HG02588 (cell line): ENCODE results near the gene PDE3A.

Source experiments
- ATAC-seq: cut with Tn5 transposase; IDR thresholded peaks from one replicate; pipeline ENCODE4 v1.9.1; 2021; ENCODE audit warnings: mild to moderate bottlenecking, moderate library complexity; ENCODE audit not compliant: unreplicated experiment

Gene PDE3A

GRCh38 chr12:20490213-20490612, 121.9 kb downstream of the PDE3A start:
- ATAC-seq = no peak

GRCh38 chr12:20491290-20491689, 123.0 kb downstream of the PDE3A start:
- no peak for ATAC-seq

- ATAC-seq = peak; percentile 50
Measured at GRCh38 chr12:20492251-20492760, 124.0 kb downstream of the PDE3A start.

DNA sequence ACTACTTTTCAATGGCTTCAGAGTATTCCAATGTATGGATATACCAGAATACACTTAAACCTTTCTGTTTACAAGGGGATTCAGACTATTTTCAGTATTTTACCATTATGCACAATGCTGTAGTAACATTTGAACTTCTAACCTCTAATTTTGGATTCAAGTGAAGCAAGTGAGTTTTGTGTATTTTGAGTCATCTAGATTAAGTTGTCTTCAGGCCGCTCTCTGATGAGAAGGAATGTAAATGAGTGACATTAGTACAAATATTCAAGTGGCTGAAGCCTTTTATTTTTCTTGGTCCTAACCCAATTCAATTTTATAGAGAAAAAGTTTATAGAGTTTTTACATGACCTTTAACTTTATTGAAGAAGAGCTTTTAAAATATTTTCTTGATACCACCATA, 125.6 kb downstream of the PDE3A start:
- ATAC-seq = no peak

- no peak for ATAC-seq
Measured at GRCh38 chr12:20494851-20495250, 126.5 kb downstream of the PDE3A start.

GRCh38 chr12:20495997-20496396, 127.7 kb downstream of the PDE3A start:
- ATAC-seq = no peak

DNA sequence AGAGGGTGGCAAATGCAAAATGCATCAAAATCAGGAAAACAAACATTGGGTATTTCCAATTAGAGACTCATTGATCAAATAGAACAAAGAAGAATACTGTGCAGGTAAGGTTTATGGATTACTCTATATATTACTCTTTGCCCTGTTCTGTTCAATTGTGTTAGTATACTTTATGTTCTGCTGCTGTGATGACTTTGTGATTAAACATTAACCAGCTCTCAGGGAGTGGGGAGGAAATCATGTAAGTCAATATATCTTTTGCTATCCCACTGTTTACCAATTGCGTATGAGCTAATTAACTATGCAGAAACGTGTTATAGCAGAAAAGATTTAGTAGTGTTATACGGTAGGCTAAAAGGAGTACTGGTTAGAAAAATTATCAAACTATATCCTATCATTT, 129.4 kb downstream of the PDE3A start:
- ATAC-seq = no peak

DNA sequence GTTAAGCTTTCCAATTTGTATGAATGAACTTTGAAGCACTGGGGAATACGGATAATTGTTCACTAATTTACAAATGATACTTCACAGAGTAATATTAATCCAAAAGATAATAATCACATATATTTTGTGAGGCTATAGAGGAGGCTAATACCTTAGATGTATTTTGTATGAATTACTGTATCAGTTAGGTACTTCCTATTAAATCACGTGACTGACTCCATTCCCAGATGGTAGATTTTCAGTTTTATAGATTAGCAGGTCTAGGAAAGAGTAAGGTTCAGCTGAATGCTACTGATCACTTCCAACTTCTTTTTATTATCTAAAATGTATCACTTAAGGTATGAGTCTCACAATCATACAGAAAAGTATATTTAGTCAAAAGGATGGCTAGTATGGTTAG, 133.6 kb downstream of the PDE3A start:
- ATAC-seq = no peak

DNA sequence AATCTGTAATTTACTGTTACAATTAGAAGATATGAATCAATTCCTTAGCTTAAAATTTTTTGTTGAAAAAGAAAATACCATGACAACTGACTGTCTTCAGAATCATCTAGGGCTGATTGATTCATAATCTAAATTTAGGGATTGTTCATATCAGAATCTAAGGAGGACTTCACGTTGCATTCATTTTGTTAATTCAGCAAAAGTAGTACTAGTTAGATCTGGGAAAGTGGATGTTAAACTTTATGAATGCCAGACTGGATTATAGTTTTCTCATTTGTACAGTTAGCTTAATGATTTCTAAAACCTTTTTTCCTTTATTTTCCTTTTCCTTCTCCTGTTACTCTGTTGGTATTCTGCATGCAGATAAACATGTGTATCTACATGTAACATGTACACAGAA, 135.5 kb downstream of the PDE3A start:
- no peak for ATAC-seq

DNA sequence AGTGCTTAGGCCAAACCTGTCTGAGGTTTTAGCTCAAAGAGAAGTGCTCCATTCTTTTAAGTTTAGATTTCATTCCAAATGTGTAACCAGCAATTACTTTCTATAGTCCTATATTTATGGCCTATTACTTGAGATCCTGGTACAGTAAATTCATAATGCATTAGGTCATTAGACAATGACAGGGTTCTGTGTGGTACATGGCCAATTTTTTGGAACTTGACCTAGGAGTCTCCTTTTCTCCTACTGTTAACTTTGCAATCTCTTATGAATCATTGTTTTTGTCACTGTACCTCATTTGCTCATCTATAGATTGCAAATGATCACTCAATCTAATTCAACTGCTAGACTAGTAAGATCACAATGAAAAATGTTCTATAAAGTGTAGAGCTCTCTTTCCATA, 136.7 kb downstream of the PDE3A start:
- ATAC-seq = no peak

- no peak for ATAC-seq
Measured at GRCh38 chr12:20507056-20507455, 138.7 kb downstream of the PDE3A start.

GRCh38 chr12:20507711-20508110, 139.4 kb downstream of the PDE3A start:
- no peak for ATAC-seq

DNA sequence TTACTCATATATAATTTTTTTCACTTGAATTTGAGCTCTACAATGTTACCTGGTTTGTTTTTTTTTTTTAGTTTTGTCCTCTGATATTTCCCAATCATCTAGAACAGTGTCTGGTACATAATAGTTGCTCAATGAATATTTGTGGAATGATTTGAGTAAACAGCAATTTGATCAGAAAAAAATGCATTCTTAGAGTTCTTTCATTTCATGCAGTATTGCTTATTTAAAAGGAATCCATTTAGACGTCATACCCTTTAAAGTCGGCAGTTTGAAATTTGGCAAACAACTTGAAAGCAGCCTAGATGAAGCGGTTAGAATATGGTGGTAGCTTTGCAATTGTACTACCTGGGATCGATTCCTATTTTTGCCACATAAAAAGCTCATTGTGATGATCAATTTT, 140.0 kb downstream of the PDE3A start:
- no peak for ATAC-seq

GRCh38 chr12:20508962-20509361, 140.6 kb downstream of the PDE3A start:
- ATAC-seq = no peak

- no peak for ATAC-seq
Measured at GRCh38 chr12:20510811-20511210, 142.5 kb downstream of the PDE3A start.

DNA sequence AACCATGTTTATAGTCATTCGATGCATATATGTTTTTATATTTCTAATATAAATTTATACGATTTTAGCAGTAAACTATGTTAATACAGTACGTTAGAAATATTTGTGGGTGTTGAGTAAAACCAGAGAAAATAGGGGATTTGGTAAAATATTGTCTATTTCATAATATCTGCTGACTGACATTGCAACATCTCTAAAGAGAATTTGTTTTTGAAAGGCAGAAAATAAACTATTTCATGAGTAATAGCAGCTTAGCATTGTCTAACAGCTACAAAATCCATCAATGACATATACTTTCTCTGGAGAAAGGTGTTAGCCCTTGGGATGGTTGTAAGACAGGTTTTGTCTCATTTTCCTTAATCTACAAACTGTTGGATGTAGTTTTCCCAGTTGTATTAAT, 144.9 kb downstream of the PDE3A start:
- no peak for ATAC-seq

DNA sequence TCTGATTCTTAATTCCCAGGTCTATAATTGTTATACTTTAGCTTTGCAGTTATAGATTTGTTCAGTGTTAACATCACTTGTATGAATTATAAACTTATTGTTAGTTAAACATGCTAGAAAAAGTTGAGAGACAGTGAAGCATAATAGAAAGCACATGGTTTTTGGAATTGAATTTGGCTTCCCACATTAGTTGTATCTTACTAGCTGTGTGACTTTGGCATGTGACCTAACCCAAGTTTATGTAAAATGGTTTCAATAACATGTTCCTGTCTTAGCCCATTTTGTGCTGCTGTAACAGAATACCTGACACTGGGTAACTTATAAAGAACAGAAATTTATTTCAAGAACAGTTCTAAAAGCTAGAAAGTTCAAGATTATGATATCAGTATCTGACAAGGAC, 146.3 kb downstream of the PDE3A start:
- no peak for ATAC-seq

DNA sequence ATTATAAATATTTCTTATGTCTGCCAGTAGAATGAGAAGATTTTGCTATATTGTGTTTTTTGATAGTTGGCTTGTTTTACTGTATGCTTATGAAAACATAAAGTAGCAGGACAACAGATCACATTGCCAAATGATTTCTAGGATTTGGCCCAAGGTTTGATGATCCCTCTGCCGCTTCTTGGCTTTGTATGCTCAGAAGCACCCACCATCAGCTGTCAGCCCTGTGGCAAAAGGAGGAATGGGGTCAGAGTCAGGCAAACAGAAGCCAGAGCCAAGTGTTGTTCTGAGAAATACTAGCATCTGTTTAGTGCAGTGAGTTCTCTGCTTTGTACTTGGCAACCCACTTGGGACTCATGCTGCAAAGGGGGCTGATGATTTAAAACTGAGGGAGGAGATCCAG, 152.2 kb downstream of the PDE3A start:
- ATAC-seq = no peak

DNA sequence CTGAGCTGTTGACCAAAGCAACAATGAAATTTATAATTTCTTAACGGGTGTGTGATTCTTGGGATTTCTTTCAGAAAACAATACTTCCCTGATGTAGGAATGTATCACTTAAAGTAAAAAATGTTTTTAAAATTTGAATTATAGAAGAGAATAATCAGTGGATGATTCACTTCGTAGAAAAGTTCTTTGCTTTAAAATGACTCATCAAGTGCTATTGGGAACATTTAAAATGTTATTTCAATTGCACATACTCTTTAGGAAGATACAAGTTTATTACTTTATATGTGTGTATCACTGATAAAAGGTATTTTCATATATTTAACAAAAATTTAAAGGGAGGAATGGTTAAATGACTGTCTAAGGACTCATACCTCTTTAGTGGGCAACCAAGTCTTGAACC, 155.3 kb downstream of the PDE3A start:
- no peak for ATAC-seq

DNA sequence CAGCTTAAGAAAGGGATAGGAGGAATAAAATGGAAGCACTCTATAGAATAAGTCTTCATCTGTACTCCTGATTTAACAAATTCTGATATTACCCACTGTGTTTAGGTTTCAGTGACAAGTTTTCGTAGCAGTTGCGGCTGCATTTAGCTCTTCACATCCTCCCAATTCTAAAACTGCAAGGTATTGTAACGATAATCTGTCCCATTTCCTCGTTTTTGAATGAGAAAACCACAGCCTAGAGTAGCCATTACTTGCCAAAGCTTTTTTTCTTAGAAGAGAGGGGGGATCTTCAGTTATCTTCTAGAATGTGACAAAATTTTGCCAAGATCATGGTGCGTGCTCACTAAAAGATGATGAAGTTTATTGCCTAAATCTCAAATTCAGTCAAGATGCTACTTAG, 155.8 kb downstream of the PDE3A start:
- no peak for ATAC-seq

GRCh38 chr12:20525064-20525610, 156.8 kb downstream of the PDE3A start:
- ATAC-seq = no peak

- ATAC-seq = no peak
Measured at GRCh38 chr12:20527417-20528163, 159.3 kb downstream of the PDE3A start.

DNA sequence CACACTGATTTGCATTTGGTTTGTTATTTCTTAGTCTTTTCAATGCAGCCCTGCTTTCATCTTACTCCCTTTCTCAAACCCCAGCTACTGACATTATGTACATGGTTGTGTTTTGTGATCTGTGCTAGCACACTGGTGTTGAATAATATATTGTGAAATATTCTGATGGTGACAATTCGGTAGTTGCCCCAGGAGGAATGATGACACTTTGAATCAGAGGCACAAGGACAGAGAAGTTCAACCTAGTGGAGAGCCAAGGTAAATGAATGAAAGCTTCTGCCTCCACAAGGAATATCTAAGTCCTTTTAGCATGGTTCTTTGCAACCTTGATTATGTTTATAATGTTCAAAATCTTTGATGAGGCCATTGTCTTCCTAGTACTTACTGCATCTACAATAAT, 159.9 kb downstream of the PDE3A start:
- no peak for ATAC-seq
